ENCODE results near the gene ITSN2.

Gene ITSN2

GRCh38 chr2:24211408-24211807 is 148.9 kb downstream of the ITSN2 start:
- H3K27ac ChIP-seq: no peak overlapping the region
- TF ChIP-seq ZFX (IDR thresholded peaks at IDR 0.05): no peak
- TF ChIP-seq, protein P1, sequence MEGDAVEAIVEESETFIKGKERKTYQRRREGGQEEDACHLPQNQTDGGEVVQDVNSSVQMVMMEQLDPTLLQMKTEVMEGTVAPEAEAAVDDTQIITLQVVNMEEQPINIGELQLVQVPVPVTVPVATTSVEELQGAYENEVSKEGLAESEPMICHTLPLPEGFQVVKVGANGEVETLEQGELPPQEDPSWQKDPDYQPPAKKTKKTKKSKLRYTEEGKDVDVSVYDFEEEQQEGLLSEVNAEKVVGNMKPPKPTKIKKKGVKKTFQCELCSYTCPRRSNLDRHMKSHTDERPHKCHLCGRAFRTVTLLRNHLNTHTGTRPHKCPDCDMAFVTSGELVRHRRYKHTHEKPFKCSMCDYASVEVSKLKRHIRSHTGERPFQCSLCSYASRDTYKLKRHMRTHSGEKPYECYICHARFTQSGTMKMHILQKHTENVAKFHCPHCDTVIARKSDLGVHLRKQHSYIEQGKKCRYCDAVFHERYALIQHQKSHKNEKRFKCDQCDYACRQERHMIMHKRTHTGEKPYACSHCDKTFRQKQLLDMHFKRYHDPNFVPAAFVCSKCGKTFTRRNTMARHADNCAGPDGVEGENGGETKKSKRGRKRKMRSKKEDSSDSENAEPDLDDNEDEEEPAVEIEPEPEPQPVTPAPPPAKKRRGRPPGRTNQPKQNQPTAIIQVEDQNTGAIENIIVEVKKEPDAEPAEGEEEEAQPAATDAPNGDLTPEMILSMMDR (conservative IDR thresholded peaks at IDR 0.05): no peak

- TF ChIP-seq ZFX (IDR thresholded peaks at IDR 0.05): no peak
- TF ChIP-seq, protein P1 (conservative IDR thresholded peaks at IDR 0.05): no peak
- no peak overlapping the region for H3K27ac ChIP-seq
These were observed 149.6 kb downstream of the ITSN2 start for GRCh38 chr2:24210723-24211122.

DNA sequence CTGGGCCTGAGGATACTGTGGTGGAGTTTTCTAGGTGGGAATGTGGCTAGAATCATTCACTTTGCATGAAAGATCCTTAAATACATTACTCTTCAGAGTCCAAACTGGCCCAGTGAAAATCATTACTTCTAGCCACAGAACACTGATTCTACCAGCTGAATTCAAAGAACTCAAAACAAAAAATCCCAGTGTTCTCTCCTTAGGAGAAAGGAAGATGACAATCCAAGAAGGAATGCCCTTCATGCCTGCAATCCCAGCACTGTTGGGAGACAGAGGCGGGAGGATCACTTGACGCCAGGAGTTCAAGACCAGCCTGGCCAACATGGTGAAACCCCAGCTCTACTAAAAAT is 150.3 kb downstream of the ITSN2 start:
- TF ChIP-seq ZFX (IDR thresholded peaks at IDR 0.05): no peak
- TF ChIP-seq, protein P1 (conservative IDR thresholded peaks at IDR 0.05): no peak
- no peak overlapping the region for H3K27ac ChIP-seq

DNA sequence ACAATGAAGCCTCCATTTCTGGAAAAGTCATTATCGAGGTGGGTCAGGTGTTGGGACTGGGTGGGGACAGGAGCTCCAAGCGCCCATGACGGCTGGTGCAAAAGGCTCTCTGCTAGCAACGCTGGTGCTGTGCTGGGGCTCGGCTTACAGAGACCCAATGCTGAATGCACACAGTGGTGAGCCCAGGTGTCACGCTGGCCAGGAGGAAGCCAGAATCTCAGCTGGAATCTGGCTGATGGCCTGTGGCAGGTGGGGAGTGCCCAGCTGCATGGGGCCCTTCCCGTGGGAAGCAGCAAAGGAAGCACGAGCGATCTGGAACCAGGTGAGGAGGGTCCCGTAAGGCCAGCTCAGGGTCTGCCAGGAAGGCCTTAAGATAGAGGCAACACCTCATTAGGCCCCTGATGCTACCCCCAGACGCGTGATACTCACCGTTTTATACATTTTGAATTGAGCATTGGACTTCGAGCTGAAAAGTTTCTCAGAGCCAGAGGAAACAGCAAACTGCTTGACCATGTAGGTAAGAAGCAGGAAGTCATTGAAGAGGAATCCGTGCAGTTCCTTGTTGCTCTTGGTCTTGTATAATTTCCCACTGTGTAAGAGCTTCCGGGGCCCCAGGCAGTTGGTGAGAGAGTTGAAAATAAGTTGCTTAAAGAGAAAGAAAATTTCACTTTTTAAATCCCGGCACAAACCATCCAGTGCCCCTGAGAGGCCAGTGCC is 150.8 kb downstream of the ITSN2 start:
- no peak overlapping the region for H3K27ac ChIP-seq
- TF ChIP-seq, protein P1 (conservative IDR thresholded peaks at IDR 0.05): no peak
- TF ChIP-seq ZFX (IDR thresholded peaks at IDR 0.05): no peak

- H3K27ac ChIP-seq: no peak overlapping the region
- TF ChIP-seq, protein P1 (conservative IDR thresholded peaks at IDR 0.05): no peak
- no peak for TF ChIP-seq ZFX (IDR thresholded peaks at IDR 0.05)
These were observed 151.8 kb downstream of the ITSN2 start for GRCh38 chr2:24208490-24208889.

GRCh38 chr2:24207359-24207758 is 153.0 kb downstream of the ITSN2 start:
- no peak overlapping the region for H3K27ac ChIP-seq
- TF ChIP-seq, protein P1 (conservative IDR thresholded peaks at IDR 0.05): no peak
- TF ChIP-seq ZFX (IDR thresholded peaks at IDR 0.05): no peak

GRCh38 chr2:24206714-24207113 is 153.6 kb downstream of the ITSN2 start:
- H3K27ac ChIP-seq: no peak overlapping the region
- TF ChIP-seq ZFX (IDR thresholded peaks at IDR 0.05): no peak
- TF ChIP-seq, protein P1 (conservative IDR thresholded peaks at IDR 0.05): no peak

Data from C4-2B (cell line).